Ishikawa (cell line): ENCODE results near the gene ZNF81.
A peak's percentile ranks its signal among the peaks of the same experiment; 100 is the strongest.

Experiments
- CEBPB ChIP-seq: IDR thresholded peaks from 2 replicates; pipeline ENCODE4 v1.6.1; 2012
- CREB1 ChIP-seq: IDR thresholded peaks from 2 replicates; pipeline ENCODE4 v1.6.1; 2012; ENCODE audit warnings: low read depth
- EGR1 ChIP-seq: IDR thresholded peaks from 2 replicates; pipeline ENCODE4 v1.6.1; 2012
- EP300 ChIP-seq: IDR thresholded peaks from 2 replicates; pipeline ENCODE4 v1.6.1; 2012; ENCODE audit warnings: borderline replicate concordance
- FOXM1 ChIP-seq: IDR thresholded peaks from 2 replicates; pipeline ENCODE4 v1.6.1; 2012; ENCODE audit warnings: low read depth, borderline replicate concordance
- NFIC ChIP-seq: IDR thresholded peaks from 2 replicates; pipeline ENCODE4 v1.6.1; 2012
- RAD21 ChIP-seq: IDR thresholded peaks from 2 replicates; pipeline ENCODE4 v1.6.1; 2012; ENCODE audit warnings: low read depth
- TAF1 ChIP-seq: IDR thresholded peaks from 2 replicates; pipeline ENCODE4 v1.6.1; 2012; ENCODE audit warnings: low read depth, mild to moderate bottlenecking
- TCF12 ChIP-seq: IDR thresholded peaks from 2 replicates; pipeline ENCODE4 v1.6.1; 2012; ENCODE audit warnings: low read depth
- TEAD4 ChIP-seq: IDR thresholded peaks from 2 replicates; pipeline ENCODE4 v1.6.1; 2012
- YY1 ChIP-seq: IDR thresholded peaks from 2 replicates; pipeline ENCODE4 v1.6.1; 2012; ENCODE audit warnings: low read depth
- ZBTB7A ChIP-seq: IDR thresholded peaks from 2 replicates; pipeline ENCODE4 v1.6.1; 2012; ENCODE audit warnings: low read depth
- TF ChIP-seq, protein P1 (sequence below): IDR thresholded peaks from 2 replicates; pipeline ENCODE4 v1.6.1; 2012
- TF ChIP-seq, protein P2 (sequence below): IDR thresholded peaks from 2 replicates; pipeline ENCODE4 v1.6.1; 2012; ENCODE audit warnings: low read depth, mild to moderate bottlenecking
- TF ChIP-seq, protein P3 (sequence below): IDR thresholded peaks from 2 replicates; pipeline ENCODE4 v1.6.1; 2012

The ZNF81 gene

DNA sequence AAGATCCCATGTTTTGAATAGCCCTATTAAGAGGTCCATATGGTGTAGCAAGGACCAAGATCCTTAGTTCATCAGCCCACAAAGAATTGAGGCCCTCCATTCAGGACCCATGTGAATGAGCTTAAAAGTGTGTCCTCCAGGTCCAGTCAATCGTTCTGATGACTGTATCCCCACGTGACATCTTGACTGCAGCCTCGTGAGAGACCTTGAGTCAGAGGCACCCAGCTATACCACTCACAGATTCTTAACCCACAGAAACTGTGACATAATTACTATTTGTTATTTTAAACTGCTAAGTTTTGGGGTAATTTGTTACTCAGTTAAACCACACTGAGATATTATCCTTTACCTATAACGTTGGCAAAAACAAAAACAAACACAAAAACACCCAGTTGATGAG, 104.7 kb downstream of the ZNF81 start:
- TF ChIP-seq, protein P1, sequence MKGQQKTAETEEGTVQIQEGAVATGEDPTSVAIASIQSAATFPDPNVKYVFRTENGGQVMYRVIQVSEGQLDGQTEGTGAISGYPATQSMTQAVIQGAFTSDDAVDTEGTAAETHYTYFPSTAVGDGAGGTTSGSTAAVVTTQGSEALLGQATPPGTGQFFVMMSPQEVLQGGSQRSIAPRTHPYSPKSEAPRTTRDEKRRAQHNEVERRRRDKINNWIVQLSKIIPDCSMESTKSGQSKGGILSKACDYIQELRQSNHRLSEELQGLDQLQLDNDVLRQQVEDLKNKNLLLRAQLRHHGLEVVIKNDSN = no peak
- TF ChIP-seq TCF12 = no peak

DNA sequence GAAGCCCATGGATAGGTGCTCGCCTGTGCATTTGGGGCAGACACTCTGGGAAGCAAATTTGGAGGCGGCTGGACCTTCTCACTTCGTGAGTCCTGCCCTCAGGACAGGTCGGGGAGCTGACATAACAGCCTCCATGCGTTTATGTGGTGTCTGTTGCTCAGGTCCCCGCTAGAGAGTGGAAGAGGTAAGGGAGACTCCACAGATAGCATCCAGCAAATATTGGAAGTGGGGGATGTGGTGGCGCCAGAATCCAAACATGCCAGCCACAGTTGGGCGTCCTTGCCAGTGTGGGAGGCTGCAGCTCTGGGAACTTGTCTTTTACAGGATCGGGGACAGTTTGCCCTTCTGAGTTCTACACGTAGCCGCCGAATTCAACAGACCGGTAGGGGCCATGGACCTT, 119.3 kb downstream of the ZNF81 start:
- TF ChIP-seq NFIC = no peak
- no peak for TF ChIP-seq FOXM1
- TF ChIP-seq RAD21 = no peak
- TF ChIP-seq, protein P2, sequence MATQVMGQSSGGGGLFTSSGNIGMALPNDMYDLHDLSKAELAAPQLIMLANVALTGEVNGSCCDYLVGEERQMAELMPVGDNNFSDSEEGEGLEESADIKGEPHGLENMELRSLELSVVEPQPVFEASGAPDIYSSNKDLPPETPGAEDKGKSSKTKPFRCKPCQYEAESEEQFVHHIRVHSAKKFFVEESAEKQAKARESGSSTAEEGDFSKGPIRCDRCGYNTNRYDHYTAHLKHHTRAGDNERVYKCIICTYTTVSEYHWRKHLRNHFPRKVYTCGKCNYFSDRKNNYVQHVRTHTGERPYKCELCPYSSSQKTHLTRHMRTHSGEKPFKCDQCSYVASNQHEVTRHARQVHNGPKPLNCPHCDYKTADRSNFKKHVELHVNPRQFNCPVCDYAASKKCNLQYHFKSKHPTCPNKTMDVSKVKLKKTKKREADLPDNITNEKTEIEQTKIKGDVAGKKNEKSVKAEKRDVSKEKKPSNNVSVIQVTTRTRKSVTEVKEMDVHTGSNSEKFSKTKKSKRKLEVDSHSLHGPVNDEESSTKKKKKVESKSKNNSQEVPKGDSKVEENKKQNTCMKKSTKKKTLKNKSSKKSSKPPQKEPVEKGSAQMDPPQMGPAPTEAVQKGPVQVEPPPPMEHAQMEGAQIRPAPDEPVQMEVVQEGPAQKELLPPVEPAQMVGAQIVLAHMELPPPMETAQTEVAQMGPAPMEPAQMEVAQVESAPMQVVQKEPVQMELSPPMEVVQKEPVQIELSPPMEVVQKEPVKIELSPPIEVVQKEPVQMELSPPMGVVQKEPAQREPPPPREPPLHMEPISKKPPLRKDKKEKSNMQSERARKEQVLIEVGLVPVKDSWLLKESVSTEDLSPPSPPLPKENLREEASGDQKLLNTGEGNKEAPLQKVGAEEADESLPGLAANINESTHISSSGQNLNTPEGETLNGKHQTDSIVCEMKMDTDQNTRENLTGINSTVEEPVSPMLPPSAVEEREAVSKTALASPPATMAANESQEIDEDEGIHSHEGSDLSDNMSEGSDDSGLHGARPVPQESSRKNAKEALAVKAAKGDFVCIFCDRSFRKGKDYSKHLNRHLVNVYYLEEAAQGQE = no peak
- TF ChIP-seq TEAD4 = no peak
- TF ChIP-seq EGR1 = no peak
- TF ChIP-seq ZBTB7A = no peak
- TF ChIP-seq, protein P1 = no peak
- no peak for TF ChIP-seq EP300
- no peak for TF ChIP-seq TCF12
- no peak for TF ChIP-seq YY1
- TF ChIP-seq, protein P3, sequence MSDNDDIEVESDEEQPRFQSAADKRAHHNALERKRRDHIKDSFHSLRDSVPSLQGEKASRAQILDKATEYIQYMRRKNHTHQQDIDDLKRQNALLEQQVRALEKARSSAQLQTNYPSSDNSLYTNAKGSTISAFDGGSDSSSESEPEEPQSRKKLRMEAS = no peak
- TF ChIP-seq TAF1 = no peak
- TF ChIP-seq CEBPB = no peak
- TF ChIP-seq CREB1 = no peak

DNA sequence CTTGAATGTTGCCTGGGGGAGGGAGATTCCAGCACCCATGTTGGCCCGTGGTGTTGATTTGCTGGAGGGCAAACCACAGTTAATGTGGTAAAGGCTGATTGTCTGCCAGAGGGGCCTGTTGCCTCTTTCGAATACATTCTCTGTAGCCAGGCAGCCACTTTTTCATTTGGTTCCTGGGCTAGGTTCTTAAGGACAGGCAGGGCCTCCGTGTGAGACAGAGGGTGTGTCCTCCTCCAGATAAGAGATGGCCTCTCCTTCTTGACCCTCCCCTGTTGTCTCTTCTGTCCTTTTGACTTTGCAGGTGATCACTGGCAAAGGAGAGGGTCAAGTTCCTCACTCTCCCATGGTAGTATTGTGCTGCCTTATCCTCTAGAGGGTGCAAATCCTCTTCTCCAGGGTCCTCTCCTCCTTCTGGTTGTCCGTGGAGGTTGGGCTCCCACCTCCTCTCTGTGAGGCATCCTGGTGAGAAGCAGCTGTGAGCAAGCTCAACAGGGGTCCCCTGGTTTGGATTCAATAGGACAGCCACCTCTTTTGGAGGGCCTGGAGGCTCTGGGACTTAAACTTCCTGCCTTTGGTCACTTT, 122.2 kb downstream of the ZNF81 start:
- TF ChIP-seq TEAD4 = no peak
- TF ChIP-seq EGR1 = no peak
- peak; percentile 17; the same call in 1 of the 2 replicates for TF ChIP-seq RAD21
- TF ChIP-seq FOXM1 = no peak
- TF ChIP-seq YY1 = no peak
- TF ChIP-seq, protein P1 = no peak

DNA sequence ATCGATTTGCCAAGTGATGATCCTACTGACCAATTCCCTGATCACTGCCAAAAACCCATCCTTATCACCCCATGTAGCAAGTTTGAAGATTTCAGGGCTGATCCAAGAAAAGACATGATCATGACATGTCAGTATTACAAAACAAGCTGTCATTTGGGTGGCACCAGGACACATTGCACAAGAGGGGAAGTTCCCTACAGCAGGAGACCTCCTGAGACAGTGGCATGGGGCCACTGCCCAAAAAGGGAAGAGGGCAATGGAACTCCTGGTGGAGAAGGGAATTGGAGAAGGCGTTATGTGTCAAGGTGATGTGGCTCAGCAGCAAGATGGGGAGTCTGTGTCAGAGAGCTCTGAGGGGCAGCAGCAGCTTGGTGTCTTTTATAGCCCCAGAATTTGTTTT, 123.7 kb downstream of the ZNF81 start:
- TF ChIP-seq YY1 (no peak), RAD21 (no peak), NFIC (no peak), EP300 (no peak), EGR1 (no peak), CEBPB (no peak)
- TF ChIP-seq, protein P2 = no peak
